GM18867 (cell line): ENCODE measurements around the gene GPR156.
"Not testable (repeated sequence)": the region's sequence is repeated elsewhere in the genome, so short reads cannot be mapped to it uniquely, and the experiment has no call there.

Source experiments
- ATAC-seq: cut with Tn5 transposase; IDR thresholded peaks from one replicate; pipeline ENCODE4 v1.9.1; 2021; ENCODE audit warnings: mild to moderate bottlenecking, moderate library complexity; ENCODE audit not compliant: unreplicated experiment

GPR156 gene

DNA sequence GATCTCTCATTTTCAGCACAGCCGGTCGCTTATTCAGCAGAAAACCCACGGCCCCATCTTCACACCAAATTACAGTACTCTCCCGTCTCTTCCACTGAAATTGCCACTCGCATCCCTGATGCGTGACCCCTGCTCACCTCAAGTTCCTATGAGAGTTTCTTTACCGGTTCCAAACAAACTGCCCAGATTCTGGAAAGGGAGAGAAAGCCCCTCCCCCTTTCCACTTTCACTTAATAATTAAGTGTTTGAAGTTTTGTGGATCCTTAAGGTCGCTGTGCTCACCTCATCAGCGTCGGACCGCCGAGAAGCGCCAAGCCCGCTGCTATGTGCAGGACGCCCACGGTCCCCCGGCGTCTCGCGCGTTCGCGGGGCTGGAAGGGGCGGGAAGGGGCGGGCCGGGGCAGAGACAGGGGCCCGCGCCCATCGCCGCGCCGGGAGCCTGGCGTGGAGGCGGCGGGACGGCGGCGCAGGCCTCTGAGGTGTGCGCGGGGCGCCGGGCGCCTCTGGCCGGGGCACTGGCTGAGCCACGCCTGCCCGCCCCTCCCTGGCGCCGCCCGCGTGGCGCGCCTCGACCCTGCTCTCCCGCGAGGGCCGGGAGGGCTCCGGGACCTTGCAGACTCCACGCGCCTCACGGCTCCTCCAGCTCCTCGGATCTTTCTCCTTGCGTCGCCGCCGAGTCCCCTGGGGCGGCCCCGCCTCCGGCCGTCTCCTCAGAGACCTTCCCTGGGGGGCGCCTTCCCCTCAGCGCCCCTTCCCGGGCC lies at the start of gene GPR156:
GPR156 (minus strand) TSS at position 476 of the 761 bp plus-strand sequence. CDS start 41,124 bp downstream, outside the sequence.
- no peak for ATAC-seq

DNA sequence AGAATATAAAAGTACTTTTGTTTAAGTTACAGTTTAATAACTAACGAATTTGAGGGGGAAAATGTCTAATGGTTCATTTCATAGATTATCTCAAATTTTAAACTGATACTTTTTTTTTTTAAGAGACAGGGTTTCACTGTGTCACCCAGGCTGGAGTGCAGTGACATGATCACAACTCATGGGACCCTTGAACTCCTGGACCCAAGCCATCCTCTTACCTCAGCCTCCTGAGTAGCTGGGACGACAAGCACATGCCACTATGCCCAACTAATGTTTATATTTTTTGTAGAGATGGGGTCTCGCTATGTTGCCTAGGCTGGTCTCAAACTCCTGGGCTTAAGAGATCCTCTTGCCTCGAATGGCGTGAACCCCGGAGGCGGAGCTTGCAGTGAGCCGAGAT lies 47.6 kb upstream of the GPR156 start:
- ATAC-seq = no peak

DNA sequence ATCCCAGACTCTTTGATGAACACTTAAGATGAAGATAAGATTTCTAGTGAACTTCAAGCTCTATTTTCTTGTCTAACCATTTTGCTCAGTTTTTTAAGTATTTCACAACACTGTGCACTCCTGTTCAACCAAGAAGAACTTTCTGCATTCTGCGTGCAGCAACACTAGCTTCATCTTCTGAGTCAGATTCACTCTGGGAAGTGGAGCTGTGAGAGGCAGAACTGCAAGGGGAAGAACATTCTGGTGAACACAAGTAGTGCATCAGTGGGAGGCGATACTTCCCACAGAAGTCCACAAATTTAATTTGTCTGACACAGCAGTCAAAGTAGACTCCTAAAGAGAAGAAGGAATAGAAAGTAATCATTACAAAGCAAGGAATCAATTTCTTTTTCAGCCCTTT lies 46.1 kb upstream of the GPR156 start:
- ATAC-seq = no peak

DNA sequence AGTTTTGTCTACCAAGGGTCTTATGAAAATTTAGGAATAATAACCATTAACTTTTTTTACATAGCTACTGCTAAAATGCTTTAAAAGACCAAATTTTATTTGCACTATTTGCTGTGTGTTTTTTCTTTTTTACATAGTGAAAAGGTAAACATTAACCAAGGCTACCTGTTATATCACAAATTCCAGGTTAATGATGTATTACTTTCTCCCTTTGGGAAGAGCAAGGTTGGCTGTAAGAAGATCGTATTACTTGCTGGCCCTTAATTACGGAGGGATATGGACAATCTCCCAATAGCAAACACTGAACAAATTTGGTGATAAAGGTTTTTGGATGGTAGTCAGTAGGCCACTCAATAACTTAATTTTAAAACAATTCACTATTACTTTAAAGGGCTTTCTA lies 41.8 kb upstream of the GPR156 start:
- ATAC-seq = no peak

DNA sequence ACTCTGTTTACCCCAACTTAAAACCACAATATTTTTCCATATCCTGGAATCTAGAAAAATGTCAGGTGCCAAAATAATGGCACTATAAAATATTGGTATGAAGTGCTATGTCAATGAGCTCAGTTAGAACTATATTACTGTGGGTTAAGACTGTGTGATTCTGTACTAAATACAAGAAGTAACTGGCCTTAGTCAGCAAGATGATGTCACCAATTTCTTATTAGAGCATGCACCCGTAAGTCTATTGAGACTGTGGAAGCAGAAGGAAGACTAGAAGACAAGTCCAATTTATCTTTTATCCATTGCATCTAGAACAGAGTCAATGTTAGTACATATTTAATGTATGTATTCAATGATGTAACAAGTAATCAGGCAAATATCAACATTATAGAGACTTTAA lies 39.2 kb upstream of the GPR156 start:
- no peak for ATAC-seq

DNA sequence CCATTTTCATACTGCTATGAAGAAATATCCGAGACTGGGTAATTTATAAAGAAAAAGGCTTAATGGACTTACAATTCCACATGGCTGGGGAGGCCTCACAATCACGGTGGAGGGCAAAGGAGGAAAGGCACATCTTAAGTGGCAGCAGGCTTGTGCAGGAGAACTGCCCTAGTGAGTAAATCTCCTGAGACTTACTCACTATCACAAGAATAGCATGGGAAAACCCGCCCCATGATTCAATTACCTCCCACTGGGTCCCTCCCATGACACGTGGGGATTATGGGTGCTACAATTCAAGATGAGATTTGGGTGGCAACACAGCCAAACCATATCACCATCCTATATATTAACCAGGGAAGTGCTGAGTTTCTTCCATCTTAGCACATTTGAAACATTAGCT lies 38.7 kb upstream of the GPR156 start:
- ATAC-seq = not testable (repeated sequence)

DNA sequence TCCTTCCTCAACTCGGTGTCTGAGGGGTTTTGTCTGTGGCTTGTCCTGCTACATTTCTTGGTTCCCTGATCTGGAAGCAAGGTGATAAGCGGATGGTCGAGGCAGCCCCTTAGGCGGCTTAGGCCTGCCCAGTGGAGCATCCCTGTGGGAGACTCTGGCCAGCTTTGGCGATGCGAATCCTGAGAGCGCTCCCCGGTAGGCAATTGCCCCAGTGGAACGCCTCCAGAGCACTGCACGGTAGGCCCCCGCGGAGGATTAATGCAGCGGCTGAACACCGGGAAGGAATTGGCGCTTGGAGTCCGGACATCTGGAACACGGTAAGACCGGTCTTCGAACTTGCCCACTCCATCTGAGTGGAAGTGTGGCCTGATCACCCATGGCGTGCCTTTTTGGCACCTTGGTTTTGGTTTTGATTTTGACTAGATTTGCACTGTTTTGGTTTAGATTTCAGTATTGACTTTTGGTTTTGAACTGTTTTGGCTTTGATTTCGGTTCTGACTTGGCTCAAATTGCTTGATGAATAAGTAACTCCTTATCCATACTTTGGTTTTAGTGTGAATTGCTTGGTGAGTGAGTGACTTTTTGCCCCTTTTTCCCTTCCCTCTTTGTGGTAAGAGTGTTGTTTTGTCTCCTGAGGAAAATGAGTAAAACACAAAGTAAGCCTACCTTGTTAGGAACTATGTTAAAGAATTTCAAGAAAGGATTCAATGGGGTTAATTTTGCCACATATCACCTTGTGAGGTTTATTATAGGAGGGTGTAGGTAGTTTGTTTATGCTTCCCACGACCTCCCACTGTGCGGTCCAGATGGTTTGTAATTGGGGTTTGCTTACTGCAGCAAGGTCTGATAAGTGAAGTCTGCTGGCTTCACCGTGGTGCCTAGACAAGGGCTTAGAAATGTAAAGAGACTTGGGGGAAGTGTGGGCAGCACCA lies 27.1 kb upstream of the GPR156 start:
- no peak for ATAC-seq

DNA sequence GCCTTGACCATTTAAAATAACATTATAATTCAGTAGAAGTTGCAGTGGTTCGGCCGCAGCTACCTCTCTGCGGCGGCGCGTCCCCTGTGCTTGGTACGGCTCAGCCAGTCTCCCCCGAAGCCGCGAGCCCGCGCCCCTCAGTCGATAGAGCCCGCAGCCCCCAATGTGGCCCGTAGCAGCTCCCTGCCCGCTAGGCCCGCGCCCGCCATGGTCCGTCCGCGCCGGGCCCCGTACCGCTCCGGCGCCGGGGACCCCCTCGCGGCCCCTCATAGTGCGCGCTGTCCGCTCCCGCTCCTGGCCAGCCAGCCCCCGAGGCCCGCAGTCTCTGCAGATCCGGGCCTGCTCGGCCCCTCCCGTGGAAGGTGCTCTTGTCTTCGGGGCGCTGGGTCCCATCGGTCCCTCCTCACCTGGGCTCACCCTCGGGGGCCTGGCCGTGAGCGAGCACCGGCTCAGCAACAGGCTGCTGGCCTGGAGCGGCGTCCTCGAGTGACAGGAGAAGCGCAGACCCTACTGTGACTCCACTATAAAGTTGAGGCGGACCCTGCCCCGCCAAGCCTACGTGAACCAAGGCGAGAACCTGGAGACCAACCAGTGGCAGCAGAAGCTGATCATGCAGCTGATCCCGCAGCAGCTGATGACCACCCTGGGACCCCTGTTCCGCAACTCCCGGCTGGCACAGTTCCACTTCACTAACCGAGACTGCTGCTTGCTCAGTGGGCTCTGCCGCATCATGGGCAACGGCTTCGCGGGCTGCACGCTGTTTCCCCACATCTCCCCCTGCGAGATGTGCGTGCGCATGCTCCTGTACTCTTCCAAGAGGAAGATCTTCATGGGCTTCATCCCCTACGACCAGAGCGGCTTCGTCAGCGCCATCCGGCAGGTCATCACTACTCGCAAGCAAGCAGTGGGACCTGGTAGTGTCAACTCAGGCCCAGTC lies 21.8 kb upstream of the GPR156 start:
- ATAC-seq = no peak

DNA sequence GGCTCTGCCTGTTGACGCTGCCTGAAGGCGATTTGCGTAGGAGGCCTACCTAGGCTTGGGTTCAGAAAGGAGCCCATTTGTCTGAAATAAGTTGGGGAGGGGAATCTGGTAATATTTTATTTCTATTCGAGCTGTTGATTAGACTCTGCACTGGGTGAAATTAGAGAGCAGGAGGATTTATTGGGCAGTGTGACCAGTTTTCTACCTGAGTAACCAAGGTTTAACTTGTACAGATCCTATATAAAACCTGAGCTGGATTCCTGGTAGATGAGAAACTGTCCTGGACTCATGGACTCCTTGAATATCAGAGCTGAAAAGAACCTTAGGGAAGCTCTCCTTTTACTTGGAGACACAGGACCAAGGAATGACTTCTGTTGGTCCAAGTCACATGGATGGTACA lies 19.6 kb upstream of the GPR156 start:
- no peak for ATAC-seq

DNA sequence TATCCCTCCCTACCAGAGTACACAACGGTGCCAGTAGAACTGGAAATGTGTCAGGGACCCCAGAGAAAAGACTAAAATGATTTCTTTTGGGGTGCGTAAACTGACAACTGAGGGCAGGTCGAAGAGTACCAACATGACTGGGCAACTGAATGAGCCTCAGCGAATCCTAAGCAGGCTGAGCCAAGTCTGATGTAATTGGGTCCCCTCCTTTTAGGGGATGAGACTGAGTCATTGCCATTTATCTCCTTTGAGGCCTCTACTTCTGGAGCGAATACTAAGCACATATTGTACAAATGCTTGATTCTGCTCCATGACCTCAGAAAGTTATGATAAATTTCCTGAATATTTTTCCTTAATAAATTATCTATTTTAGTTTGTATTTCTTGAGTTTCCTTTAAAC lies 17.3 kb upstream of the GPR156 start:
- ATAC-seq = no peak

DNA sequence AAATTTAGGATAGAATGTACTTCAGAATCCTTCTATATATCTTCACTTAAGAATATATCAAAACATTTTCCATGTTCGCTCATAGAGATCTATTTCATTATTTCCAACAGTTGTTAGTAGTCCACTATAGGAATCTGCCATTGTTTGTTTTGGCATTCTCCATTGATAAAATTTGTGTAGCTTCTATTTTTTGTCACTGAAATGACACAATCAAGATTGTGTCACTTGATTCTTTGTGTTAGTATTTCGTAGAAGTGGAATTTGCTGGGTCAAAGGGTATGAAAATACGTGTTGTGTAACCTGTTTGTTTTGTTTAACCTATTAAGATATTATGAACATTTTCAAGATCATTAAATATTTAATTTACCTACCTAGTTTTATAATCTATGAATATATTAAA lies 15.9 kb upstream of the GPR156 start:
- no peak for ATAC-seq

DNA sequence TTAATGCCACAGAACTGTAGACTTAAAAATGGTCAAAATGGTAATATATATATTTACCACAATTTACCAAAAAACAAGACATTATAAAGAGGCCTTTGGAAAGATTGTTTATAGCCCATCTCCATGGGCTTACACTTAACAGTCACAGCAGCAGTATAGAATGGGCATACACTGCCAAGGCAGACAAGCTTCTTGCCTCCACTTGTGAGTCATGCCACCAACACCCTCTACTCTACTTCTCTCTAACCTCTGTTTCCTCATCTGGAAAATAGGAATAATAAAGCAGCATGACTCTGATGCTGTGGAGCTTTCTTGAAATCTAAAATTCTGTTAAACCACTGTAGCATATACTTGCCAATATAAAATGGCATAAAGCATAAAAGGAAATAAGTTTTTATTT lies 14.4 kb upstream of the GPR156 start:
- no peak for ATAC-seq

DNA sequence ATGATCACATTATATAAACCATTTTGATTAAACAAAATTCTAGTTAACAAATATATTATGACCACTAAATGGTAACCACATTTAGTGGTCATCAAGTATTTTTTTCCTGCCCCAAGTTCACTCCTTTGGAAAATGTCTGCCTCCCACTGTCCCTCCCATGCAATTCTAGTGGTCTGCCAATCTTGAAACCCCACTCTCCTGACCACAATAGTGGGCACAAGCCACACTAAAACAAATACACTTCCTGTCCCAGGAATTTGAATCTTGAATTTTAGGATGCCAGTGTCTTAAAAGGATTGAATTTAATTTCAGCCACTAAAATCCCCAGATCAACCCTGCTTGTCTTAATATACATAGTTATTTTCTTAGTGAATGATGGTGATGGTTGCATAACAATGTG lies 14.0 kb upstream of the GPR156 start:
- ATAC-seq = no peak

DNA sequence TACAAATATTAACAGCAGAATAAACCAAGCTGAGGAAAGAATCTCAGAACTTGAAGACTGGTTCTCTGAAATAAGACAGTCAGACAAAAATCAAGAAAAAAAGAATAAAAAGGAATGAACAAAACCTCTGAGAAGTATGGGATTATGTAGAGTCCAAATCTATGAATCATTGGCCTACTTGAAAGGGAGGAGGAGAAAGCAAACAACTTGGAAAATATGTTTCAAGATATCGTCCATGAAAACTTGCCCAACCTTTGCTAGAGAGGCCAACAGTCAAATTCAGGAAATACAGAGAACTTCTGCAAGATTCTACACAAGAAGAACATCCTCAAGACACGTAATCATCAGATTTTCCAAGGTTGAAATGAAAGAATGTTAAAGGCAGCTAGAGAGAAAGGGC lies 6.5 kb upstream of the GPR156 start:
- ATAC-seq = not testable (repeated sequence)

DNA sequence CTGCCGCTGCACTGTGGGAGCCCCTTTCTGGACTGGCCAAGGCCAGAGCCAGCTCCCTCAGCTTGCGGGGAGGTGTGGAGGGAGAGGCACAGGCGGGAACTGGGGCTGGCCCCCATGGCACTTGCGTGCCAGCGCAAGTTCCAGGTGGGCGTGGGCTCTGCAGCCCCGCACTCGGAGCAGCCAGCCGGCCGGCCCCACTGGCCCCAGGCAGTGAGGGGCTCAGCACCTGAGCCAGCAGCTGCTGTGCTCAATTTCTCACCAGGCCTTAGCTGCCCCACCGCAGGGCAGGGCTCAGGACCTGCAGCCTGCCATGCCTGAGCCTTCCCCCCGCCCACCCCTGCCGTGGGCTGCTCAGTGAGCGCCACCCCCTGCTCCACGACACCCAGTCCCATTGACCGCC lies 4.6 kb upstream of the GPR156 start:
- ATAC-seq = no peak

DNA sequence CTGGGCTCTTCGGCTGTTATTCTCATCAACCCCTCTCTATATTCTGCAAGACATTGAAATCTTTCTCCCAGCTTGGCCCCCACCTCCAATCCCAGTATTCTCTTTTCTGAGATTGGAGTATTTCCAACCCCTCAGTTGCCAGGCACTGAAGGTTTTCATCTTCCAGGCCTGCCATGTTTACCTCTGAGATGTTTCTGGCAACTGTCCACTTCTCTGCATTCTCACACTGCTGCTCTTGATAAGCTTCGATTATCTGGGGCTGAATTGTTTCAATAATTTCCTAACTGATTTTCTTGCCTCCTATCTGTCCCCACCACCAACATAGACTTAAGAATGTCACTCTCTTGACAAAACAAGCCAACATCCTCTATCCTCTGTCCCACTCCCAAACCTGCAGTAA lies 1.4 kb upstream of the GPR156 start:
- ATAC-seq = no peak

DNA sequence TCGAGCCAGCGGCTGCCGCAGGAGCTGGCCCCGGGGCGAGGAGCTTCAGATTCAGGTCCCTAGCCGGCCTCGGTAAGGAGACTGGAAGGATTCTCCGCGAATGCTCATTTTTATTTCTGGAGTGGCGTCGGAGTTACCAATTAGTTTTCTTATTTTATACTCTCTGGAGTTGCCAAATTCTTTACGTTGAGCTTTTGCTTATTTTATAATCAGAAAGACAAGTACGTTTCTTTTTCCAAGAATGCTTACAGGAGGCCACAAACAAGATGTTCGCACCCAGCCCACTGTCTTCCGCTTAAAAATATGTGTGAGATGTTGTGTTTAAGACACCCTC lies 453 bp upstream of the GPR156 start:
- no peak for ATAC-seq

DNA sequence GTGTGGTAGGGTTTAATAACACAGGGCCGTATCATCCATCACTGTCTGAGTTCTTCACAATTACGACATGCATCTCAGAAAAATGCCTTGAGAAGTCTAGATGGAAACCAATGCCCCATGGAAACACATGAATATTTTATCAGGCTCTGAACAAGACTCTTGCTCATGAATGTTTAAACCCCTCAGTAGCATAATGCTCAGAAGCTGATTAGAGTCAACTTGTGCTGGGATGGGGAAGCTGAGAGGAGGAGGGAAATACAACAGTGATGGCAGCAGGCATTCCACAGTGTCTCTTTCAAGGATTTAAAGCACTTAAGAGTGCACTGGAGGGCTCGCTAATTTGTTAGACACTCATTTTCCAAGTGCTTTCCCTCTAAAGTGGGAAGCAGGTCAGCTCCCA lies 3.8 kb downstream of the GPR156 start:
- no peak for ATAC-seq

DNA sequence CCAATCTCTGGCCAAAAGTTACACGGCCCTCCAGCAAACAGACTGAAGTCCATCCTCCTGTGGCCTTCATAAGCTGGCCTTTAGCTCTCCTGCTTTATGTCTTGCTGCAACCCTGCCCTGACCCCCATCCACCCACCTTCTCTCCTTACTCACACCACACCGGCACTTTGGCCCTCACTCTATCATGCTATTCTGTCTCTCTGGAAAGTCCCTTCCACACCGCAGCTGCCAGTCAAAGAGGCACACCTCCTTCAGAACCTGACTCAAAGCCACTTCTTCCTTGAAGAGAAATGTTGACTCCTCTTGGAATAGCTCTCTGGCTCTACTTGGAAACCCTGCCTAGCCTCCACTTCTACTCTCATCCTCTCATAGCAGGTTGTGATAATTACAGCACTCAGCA lies 4.5 kb downstream of the GPR156 start:
- ATAC-seq = no peak

DNA sequence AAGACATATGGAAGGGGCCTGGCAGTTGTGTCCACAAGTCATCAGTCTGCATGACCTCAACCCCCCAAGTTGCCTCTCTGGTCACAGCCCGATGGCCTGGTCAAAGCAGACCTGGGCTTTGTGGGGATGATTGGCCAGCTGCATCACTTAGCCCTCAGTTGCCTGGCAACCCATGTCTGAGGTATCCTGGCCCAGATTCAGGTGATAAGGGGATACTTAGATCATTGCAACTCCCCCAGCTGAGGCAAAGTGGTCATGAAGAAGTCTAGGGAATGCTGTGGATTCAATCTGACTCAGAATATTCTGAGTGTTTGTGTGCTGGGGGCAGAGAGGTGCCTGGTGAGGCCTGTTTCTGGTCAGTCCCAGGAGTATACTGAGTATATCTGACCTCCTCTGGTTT lies 5.0 kb downstream of the GPR156 start:
- ATAC-seq = no peak

DNA sequence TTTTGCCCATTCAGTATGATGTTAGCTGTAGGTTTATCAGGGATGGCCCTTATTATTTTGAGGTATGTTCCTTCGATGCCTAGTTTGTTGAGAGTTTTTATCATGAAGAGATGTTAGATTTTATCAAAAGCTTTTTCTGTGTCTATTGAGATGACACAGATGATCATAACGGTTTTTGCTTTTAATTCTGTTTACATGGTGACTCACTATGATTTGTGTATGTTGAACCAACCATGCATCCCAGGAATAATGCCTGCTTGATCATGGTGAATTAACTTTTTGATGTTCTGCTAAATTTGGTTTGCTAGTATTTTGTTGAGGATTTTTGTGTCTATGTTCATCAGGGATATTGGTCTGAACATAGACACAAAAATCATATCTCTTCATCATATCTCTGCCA lies 8.3 kb downstream of the GPR156 start:
- ATAC-seq = no peak
